HEK293 (cell line): ENCODE measurements around the gene RPUSD1.

Source experiments
- CTCF ChIA-PET: fragments of 350-600 bp; formaldehyde crosslinking; extraction: SDS; loops from one replicate; lab custom pipeline; 2021; ENCODE audit warnings: antibody characterized with exemption; lab: Yijun Ruan, JAX
- POLR2A ChIA-PET: fragments of 300-600 bp; formaldehyde crosslinking; extraction: SDS; loops from one replicate; lab custom pipeline; 2020; ENCODE audit warnings: antibody characterized with exemption, inconsistent platforms; lab: Yijun Ruan, JAX
- H3K27ac ChIP-seq: fragments of 200-500 bp; sonication (Bioruptor generic); 2 replicates; pipeline ENCODE4 v1.5.1; 2014; ENCODE audit warnings: low read depth, low read length, control low read depth, inconsistent platforms; ENCODE audit errors: extremely low read depth
- H3K36me3 ChIP-seq, 2 experiments: fragments of 200-500 bp in 1 of 2; sonication (Bioruptor generic) in 1 of 2; 1 replicate in 1 of 2; 2 replicates in 1 of 2; pipeline ENCODE4 v1.5.1; 2014 to 2017; ENCODE audit warnings: inconsistent platforms in 2 of 2, low read length in 2 of 2; ENCODE audit not compliant: control insufficient read depth in 2 of 2, insufficient read depth in 1 of 2
- H3K4me1 ChIP-seq: fragments of 200-500 bp; sonication (Bioruptor generic); 2 replicates; pipeline ENCODE4 v1.5.1; 2014; ENCODE audit warnings: mild to moderate bottlenecking, low read length, inconsistent platforms; ENCODE audit not compliant: control insufficient read depth, insufficient read depth
- H3K4me3 ChIP-seq: 2 replicates; pipeline ENCODE4 v1.5.1; 2011; ENCODE audit warnings: low read depth, mild to moderate bottlenecking, control low read depth, low read length, moderate library complexity
- H3K9me3 ChIP-seq: fragments of 200-500 bp; sonication (Bioruptor generic); 2 replicates; pipeline ENCODE4 v1.5.1; 2014; ENCODE audit warnings: low read depth, low read length, inconsistent platforms; ENCODE audit not compliant: control insufficient read depth, insufficient read depth
- EGR2 ChIP-seq: fragments of 450-650 bp; formaldehyde crosslinking; IDR thresholded peaks from 2 replicates; pipeline ENCODE4 v1.5.1; 2016; ENCODE audit warnings: low read depth, missing biosample characterization, missing genetic modification characterization
- GLIS2 ChIP-seq: fragments of 450-650 bp; formaldehyde crosslinking; IDR thresholded peaks from 2 replicates; pipeline ENCODE4 v1.5.1; 2016; ENCODE audit warnings: missing biosample characterization, missing genetic modification characterization
- KLF1 ChIP-seq: fragments of 450-650 bp; formaldehyde crosslinking; IDR thresholded peaks from 2 replicates; pipeline ENCODE4 v1.5.1; 2016; ENCODE audit warnings: missing biosample characterization, missing genetic modification characterization
- KLF10 ChIP-seq: fragments of 450-650 bp; IDR thresholded peaks from 2 replicates; pipeline ENCODE4 v1.5.1; 2018; ENCODE audit warnings: missing biosample characterization, mild to moderate bottlenecking, missing genetic modification characterization
- KLF7 ChIP-seq: fragments of 450-650 bp; formaldehyde crosslinking; IDR thresholded peaks from 2 replicates; pipeline ENCODE4 v1.5.1; 2016; ENCODE audit warnings: missing biosample characterization, missing genetic modification characterization, borderline replicate concordance
- MZF1 ChIP-seq: fragments of 450-650 bp; formaldehyde crosslinking; IDR thresholded peaks from 2 replicates; pipeline ENCODE4 v1.5.1; 2017; ENCODE audit warnings: missing biosample characterization, missing genetic modification characterization, borderline replicate concordance
- ZBTB20 ChIP-seq: fragments of 450-650 bp; formaldehyde crosslinking; IDR thresholded peaks from 2 replicates; pipeline ENCODE4 v1.5.1; 2016; ENCODE audit warnings: missing biosample characterization, missing genetic modification characterization
- ZIC2 ChIP-seq: fragments of 450-650 bp; formaldehyde crosslinking; IDR thresholded peaks from 2 replicates; pipeline ENCODE4 v1.5.1; 2016; ENCODE audit warnings: missing biosample characterization, missing genetic modification characterization
- ZNF121 ChIP-seq: fragments of 450-650 bp; formaldehyde crosslinking; IDR thresholded peaks from 2 replicates; pipeline ENCODE4 v1.5.1; 2016; ENCODE audit warnings: missing biosample characterization, missing genetic modification characterization
- ZNF623 ChIP-seq: fragments of 450-650 bp; formaldehyde crosslinking; IDR thresholded peaks from 2 replicates; pipeline ENCODE4 v1.5.1; 2016; ENCODE audit warnings: missing biosample characterization, missing genetic modification characterization
- ZNF626 ChIP-seq: fragments of 450-650 bp; sonication (Bioruptor Pico); formaldehyde crosslinking; IDR thresholded peaks from 2 replicates; pipeline ENCODE4 v1.5.1; 2018; ENCODE audit warnings: missing biosample characterization, missing genetic modification characterization, inconsistent platforms
- ZNF777 ChIP-seq: fragments of 450-650 bp; formaldehyde crosslinking; IDR thresholded peaks from 2 replicates; pipeline ENCODE4 v1.5.1; 2017; ENCODE audit warnings: missing biosample characterization, missing genetic modification characterization, borderline replicate concordance
- ZSCAN16 ChIP-seq: fragments of 450-650 bp; formaldehyde crosslinking; IDR thresholded peaks from 2 replicates; pipeline ENCODE4 v1.5.1; 2016; ENCODE audit warnings: missing biosample characterization, missing genetic modification characterization
- TF ChIP-seq, protein P1 (sequence below): fragments of 450-650 bp; formaldehyde crosslinking; IDR thresholded peaks from 2 replicates; pipeline ENCODE4 v1.5.1; 2016; ENCODE audit warnings: missing biosample characterization, missing genetic modification characterization
- TF ChIP-seq, protein P2 (sequence below): fragments of 450-650 bp; IDR thresholded peaks from 2 replicates; pipeline ENCODE4 v1.5.1; 2018; ENCODE audit warnings: missing biosample characterization, missing genetic modification characterization
- TF ChIP-seq, protein P3 (sequence below): fragments of 450-650 bp; formaldehyde crosslinking; IDR thresholded peaks from 2 replicates; pipeline ENCODE4 v1.5.1; 2016; ENCODE audit warnings: missing biosample characterization, missing genetic modification characterization

RPUSD1 gene

DNA sequence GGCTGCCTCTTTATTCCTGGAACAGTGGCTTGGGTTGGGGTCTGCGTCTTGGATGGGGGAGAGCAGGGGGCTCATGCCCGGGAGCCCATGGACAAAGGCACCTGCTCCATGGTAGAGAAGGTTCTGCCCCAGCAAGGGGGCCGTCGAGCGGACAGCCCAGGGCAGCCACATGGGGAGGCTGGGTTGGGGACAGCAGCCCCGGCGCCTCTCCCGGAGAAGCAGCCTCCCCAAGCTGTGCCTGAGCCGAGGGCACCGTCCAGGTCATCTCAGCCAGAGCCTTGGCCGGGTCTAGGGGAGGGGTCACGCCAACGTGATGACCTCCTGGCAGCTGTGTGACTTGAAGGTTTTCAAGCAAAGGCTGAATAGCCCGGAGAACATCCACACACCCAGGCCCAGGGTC is 45.2 kb upstream of the RPUSD1 start:
- TF ChIP-seq MZF1 (tag by site-specific recombination) (no peak), KLF7 (tag by site-specific recombination) (no peak), KLF10 (tag by site-specific recombination) (no peak), EGR2 (tag by site-specific recombination) (no peak)
- CTCF ChIA-PET = no interaction called here

DNA sequence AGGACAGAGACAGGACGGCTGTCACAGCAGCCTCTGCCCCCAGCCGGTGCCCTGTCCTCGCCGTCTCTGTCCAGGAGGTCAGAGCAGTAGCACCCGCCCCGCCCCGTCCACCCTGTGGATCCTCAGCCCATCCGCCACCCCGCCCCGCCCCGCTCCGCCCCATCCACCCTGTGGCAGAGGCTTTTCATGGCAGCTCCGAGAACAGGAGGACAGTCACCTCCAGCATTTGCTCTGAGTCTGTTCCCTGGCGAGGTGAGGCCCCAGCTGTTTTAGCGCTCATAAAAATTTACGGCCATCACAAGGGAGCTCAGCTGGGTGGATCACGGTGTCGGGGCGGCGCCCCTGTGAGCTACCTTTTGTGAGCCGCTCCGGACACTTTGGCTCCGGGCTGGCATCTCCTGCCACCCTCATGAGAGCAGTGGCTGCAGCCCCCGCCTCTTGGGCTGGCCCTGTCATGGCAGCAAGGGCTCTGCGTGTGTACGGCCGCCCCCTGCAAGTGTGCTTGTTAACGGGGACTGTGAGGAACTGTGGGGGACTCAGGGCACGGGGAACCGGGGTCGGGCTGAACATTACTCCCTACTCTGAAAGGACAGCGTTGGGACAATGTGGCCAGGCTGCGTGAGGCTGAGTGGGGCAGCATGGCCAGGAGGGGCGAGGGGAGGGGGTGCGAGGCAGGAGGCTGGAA is 44.6 kb upstream of the RPUSD1 start:
- CTCF ChIA-PET = no interaction called here
- TF ChIP-seq ZIC2 (peak; percentile 72), ZNF121 (no peak), GLIS2 (tag by site-specific recombination) (no peak), KLF1 (tag by site-specific recombination) (peak; percentile 69)
- POLR2A ChIA-PET = no interaction called here
- no peaks in the 10 kb centered on the region for H3K4me1 ChIP-seq
- H3K27ac ChIP-seq = no peak overlapping the region
- no peaks in the 10 kb centered on the region for H3K36me3 ChIP-seq
- H3K4me3 ChIP-seq = no peak overlapping the region
- H3K9me3 ChIP-seq = no peaks in the 10 kb centered on the region

More for the DNA sequence above, 45.2 kb upstream of the RPUSD1 start:
- Histone ChIP-seq H3K4me3 (no peak overlapping the region), H3K4me1 (no peaks in the 10 kb centered on the region), H3K9me3 (no peaks in the 10 kb centered on the region), H3K36me3 (no peaks in the 10 kb centered on the region), H3K27ac (no peak overlapping the region)
- POLR2A ChIA-PET = no interaction called here

DNA sequence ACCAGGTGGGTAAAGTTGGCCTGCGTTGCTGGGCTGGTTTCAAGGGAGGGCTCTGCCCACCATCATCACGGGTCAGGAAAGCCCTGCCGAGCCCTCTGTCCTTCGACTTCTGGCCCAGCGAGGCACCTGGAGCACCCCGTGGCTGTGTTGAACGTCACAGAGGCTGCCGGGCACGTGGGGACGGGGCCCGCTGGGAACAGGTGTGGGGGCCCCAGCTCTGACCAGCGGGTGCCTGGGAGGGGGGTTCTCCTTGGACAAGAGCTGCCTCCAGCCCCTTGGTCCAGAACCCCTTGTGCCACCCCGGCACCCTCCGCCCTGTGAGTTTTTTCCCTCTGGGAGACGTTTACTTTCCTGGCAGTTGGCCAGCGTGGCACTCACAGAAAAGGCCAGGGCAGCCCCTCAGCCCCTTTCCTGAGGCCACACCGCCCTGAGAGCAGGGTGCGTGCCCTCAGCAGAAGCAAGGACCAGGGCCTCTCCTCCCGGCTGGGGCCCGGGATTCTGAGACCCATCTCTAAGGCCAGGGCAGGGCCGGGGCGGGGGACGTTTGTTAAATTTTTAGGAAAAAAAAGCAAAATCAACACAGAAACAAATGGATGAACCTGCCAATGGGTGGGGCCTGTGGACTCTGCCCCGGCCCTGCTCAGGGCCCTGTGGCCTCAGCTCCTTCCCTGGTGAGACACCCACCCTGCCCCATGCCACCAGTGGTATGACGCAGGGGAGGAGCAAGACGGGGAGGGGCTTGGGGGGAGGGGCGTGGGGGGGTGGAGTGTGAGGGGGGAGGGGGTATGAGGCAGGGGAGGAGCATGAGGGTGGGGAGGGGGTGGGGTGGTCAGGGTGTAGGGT is 43.6 kb upstream of the RPUSD1 start:
- TF ChIP-seq ZIC2 = no peak
- ChIA-PET CTCF (no interaction called here), POLR2A (no interaction called here)
- Histone ChIP-seq H3K4me1 (no peaks in the 10 kb centered on the region), H3K9me3 (no peaks in the 10 kb centered on the region), H3K4me3 (no peak overlapping the region), H3K27ac (no peak overlapping the region), H3K36me3 (no peaks in the 10 kb centered on the region)

DNA sequence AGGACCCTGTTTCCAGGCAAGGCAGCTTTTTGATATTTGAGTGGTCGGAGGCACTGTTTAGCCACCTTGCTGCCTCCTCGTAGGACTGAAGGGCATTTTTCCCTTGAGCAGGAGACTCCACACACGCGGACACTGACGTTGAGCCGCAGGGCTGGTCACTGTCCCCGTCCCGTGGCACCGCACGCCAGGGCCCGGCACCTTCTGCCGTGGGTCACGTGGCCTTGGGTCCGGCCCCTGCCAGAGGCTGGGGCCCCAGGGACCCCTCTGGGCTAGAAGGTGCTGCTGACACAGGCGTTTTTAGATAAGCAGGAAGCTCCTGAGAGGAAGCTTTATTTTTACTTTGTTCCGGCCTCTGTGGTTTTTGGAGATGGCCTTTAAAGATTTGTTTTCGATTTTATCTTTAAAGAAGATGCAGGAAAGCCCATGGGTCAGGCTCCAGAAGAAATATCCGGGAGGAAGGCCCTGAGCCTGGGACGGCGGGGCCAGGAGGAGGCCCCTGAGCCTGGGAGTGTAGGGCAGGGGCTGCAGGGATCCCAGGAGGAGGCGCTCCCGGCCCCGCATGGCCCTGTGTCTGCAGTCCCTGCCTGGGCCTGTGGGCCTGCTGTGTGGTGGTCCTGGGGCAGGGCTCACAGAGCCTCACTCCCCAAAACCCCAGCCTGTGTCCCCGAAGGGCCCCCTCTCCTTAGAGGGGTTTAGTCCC is 42.8 kb upstream of the RPUSD1 start:
- Histone ChIP-seq H3K27ac (no peak overlapping the region), H3K36me3 (no peaks in the 10 kb centered on the region), H3K4me3 (no peak overlapping the region), H3K4me1 (no peaks in the 10 kb centered on the region), H3K9me3 (no peaks in the 10 kb centered on the region)
- TF ChIP-seq ZNF777 (tag by site-specific recombination) (no peak), ZBTB20 (tag by site-specific recombination) (no peak), ZNF626 (tag by site-specific recombination) (no peak), ZSCAN16 (tag by site-specific recombination) (no peak), ZIC2 (no peak), ZNF623 (no peak)
- TF ChIP-seq, protein P1, sequence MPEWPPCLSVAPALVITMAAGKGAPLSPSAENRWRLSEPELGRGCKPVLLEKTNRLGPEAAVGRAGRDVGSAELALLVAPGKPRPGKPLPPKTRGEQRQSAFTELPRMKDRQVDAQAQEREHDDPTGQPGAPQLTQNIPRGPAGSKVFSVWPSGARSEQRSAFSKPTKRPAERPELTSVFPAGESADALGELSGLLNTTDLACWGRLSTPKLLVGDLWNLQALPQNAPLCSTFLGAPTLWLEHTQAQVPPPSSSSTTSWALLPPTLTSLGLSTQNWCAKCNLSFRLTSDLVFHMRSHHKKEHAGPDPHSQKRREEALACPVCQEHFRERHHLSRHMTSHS (tag by site-specific recombination) = no peak
- TF ChIP-seq, protein P2, sequence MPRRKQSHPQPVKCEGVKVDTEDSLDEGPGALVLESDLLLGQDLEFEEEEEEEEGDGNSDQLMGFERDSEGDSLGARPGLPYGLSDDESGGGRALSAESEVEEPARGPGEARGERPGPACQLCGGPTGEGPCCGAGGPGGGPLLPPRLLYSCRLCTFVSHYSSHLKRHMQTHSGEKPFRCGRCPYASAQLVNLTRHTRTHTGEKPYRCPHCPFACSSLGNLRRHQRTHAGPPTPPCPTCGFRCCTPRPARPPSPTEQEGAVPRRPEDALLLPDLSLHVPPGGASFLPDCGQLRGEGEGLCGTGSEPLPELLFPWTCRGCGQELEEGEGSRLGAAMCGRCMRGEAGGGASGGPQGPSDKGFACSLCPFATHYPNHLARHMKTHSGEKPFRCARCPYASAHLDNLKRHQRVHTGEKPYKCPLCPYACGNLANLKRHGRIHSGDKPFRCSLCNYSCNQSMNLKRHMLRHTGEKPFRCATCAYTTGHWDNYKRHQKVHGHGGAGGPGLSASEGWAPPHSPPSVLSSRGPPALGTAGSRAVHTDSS = no peak
- TF ChIP-seq, protein P3, sequence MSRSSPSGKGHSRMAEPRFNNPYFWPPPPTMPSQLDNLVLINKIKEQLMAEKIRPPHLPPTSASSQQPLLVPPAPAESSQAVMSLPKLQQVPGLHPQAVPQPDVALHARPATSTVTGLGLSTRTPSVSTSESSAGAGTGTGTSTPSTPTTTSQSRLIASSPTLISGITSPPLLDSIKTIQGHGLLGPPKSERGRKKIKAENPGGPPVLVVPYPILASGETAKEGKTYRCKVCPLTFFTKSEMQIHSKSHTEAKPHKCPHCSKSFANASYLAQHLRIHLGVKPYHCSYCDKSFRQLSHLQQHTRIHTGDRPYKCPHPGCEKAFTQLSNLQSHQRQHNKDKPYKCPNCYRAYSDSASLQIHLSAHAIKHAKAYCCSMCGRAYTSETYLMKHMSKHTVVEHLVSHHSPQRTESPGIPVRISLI = no peak
- POLR2A ChIA-PET = interaction anchor here (0.5 kb wide), 1 partner anchor 674 kb away, joined by 3 read pairs; no protein-coding TSS in a partner anchor
- CTCF ChIA-PET = no interaction called here
